Hepatocyte (in vitro differentiated cells): ENCODE measurements around the gene C4orf50. TPM values are rescaled to one million over a fixed set of nuclear protein-coding genes. Genes with fewer than 3 reads are reported as not detected.

ENCODE experiments used
- DNase-seq: peaks from one replicate; pipeline ENCODE4 v3.0.0-alpha.2; 2016; ENCODE audit warnings: low spot score
- H2AFZ ChIP-seq: fragments of 200-600 bp; sonication (generic); 2 replicates; pipeline ENCODE4 v1.6.0; 2016; ENCODE audit warnings: antibody characterized with exemption, mild to moderate bottlenecking
- H3K27ac ChIP-seq: fragments of 200-600 bp; sonication (generic); 2 replicates; pipeline ENCODE4 v1.5.1; 2016; ENCODE audit warnings: mild to moderate bottlenecking
- H3K27me3 ChIP-seq: fragments of 200-600 bp; sonication (generic); 2 replicates; pipeline ENCODE4 v1.6.1; 2016
- H3K36me3 ChIP-seq: fragments of 200-600 bp; sonication (generic); replicated peaks from 2 replicates; pipeline ENCODE4 v1.5.1; 2016; ENCODE audit warnings: low read depth; ENCODE audit not compliant: insufficient read depth
- H3K4me1 ChIP-seq: fragments of 200-600 bp; sonication (generic); 2 replicates; pipeline ENCODE4 v1.5.1; 2016; ENCODE audit warnings: mild to moderate bottlenecking, moderate library complexity; ENCODE audit not compliant: insufficient read depth
- H3K4me2 ChIP-seq: fragments of 200-600 bp; sonication (generic); 2 replicates; pipeline ENCODE4 v1.6.0; 2016
- H3K4me3 ChIP-seq: fragments of 200-600 bp; sonication (generic); 2 replicates; pipeline ENCODE4 v1.5.1; 2016; ENCODE audit warnings: mild to moderate bottlenecking
- H3K79me2 ChIP-seq: fragments of 200-600 bp; sonication (generic); 2 replicates; pipeline ENCODE4 v1.6.0; 2017; ENCODE audit warnings: mild to moderate bottlenecking
- H3K9me2 ChIP-seq: fragments of 200-600 bp; sonication (generic); replicated peaks from 2 replicates; pipeline ENCODE4 v1.6.0; 2017; ENCODE audit warnings: mild to moderate bottlenecking; ENCODE audit not compliant: insufficient read depth
- H3K9me3 ChIP-seq: fragments of 200-600 bp; sonication (generic); 2 replicates; pipeline ENCODE4 v1.5.1; 2016; ENCODE audit warnings: low read depth, mild to moderate bottlenecking
- H4K20me1 ChIP-seq: fragments of 200-600 bp; sonication (generic); 2 replicates; pipeline ENCODE4 v1.6.0; 2016; ENCODE audit warnings: mild to moderate bottlenecking; ENCODE audit not compliant: insufficient read depth, poor library complexity, severe bottlenecking
- EZH2 ChIP-seq: fragments of 200-600 bp; sonication (generic); IDR thresholded peaks from 2 replicates; pipeline ENCODE4 v1.6.1; 2016; ENCODE audit warnings: antibody characterized with exemption, mild to moderate bottlenecking, borderline replicate concordance
- EZH2phosphoT487 ChIP-seq: fragments of 200-600 bp; sonication (generic); IDR thresholded peaks from one replicate; pipeline ENCODE4 v1.6.1; 2018; ENCODE audit warnings: antibody characterized with exemption, mild to moderate bottlenecking, low read depth, moderate library complexity; ENCODE audit not compliant: unreplicated experiment, severe bottlenecking
- WGBS: methylation state at CpG from one replicate; pipeline ENCODE4 v1.1.6; 2016; ENCODE audit warnings: low lambda C conversion rate; ENCODE audit errors: missing lambda C conversion rate; 5-methylcytosine and 5-hydroxymethylcytosine counted together
- polyA plus RNA-seq: library from polyadenylated mRNA; unstranded; fragments of >200 nt; fragmentation: Nextera tagmentation; extraction: Ambion mirVana; gene quantifications from 2 replicates; pipeline ENCODE4 v1.2.1, GENCODE V29; 2016
- total RNA-seq: library from RNA; depleted of rRNA; stranded (reverse); fragments of >200 nt; gene quantifications from 2 replicates; pipeline ENCODE4 v1.2.3, GENCODE V29; 2014
- TF ChIP-seq, protein P1 (sequence below): fragments of 200-600 bp; sonication (generic); IDR thresholded peaks from 2 replicates; pipeline ENCODE4 v1.5.1; 2016; ENCODE audit warnings: antibody characterized with exemption, mild to moderate bottlenecking; ENCODE audit not compliant: poor library complexity

C4orf50 gene
- total and polyA plus RNA-seq, 2 experiments from 2014 or later: not detected

DNA sequence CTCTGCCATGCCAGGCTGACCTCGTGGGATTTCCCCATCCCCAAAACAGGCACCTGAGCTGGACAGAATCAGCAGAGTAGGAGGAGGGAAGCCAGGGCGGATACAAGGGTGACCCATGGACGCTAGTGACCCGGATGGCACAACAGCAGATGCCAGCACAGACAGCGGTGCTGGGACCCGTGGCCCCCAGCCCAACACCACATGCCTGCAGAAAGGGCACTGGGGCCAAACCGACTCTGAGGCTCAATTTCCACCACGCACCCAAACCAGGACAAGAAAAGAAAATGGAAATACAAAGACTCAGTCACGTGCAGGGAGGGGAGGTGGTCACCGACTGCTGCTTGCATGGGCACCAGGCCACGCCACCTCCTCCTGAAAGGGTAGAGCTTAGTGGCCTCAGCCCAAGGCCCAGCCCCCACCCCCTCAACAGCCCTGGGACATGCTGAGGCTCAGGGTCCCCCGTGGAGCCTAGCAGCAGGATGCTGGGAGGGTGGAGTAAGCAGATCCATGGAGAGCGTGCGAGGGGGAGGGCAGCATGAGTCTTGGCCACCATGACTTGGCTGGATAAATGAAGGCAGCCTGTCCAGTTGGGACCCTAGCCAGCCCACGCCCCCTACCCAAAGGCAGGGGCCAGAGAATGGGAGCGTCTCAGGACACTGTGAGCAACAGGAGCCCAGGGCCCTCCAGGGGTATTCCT, 47.7 kb downstream of the C4orf50 start:
- Histone ChIP-seq H3K9me3 (no peaks in the 10 kb centered on the region), H3K4me1 (no peaks in the 10 kb centered on the region), H3K27me3 (no peaks in the 10 kb centered on the region), H3K27ac (no peak overlapping the region), H3K36me3 (no peaks in the 10 kb centered on the region), H3K4me3 (no peak overlapping the region), H3K79me2 (no peaks in the 10 kb centered on the region), H2AFZ (no peak overlapping the region), H4K20me1 (no peaks in the 10 kb centered on the region), H3K9me2 (no peaks in the 10 kb centered on the region), H3K4me2 (no peak overlapping the region)
- 92% methylated on average over 14 of the region's 16 CpGs for WGBS
- no peak for DNase-seq
- TF ChIP-seq EZH2 (no peak), EZH2phosphoT487 (no peak)
- TF ChIP-seq, protein P1, sequence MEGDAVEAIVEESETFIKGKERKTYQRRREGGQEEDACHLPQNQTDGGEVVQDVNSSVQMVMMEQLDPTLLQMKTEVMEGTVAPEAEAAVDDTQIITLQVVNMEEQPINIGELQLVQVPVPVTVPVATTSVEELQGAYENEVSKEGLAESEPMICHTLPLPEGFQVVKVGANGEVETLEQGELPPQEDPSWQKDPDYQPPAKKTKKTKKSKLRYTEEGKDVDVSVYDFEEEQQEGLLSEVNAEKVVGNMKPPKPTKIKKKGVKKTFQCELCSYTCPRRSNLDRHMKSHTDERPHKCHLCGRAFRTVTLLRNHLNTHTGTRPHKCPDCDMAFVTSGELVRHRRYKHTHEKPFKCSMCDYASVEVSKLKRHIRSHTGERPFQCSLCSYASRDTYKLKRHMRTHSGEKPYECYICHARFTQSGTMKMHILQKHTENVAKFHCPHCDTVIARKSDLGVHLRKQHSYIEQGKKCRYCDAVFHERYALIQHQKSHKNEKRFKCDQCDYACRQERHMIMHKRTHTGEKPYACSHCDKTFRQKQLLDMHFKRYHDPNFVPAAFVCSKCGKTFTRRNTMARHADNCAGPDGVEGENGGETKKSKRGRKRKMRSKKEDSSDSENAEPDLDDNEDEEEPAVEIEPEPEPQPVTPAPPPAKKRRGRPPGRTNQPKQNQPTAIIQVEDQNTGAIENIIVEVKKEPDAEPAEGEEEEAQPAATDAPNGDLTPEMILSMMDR: no peak

DNA sequence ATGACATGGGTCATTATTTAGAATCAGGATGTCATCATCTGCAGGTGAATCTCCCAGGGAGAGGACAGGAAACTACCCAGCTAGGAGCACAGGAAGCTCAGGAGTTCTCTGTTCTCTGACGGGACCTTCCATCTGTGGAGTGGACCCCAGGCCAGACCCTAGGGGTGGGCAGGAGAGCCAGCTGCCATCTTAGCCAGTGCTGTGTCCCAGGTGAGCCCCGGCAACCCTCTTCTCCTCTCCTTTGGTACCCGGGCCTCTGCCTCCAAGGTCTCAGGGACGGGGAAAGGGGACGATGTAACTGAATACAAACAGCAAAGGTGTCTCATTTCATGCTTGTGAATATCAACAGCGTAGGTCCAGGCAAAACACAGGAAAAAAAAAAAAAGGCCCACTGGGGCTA, 48.5 kb downstream of the C4orf50 start:
- Histone ChIP-seq H3K36me3 (no peaks in the 10 kb centered on the region), H2AFZ (no peak overlapping the region), H4K20me1 (no peaks in the 10 kb centered on the region), H3K4me3 (no peak overlapping the region), H3K27me3 (no peaks in the 10 kb centered on the region), H3K4me1 (no peaks in the 10 kb centered on the region), H3K9me2 (no peaks in the 10 kb centered on the region), H3K9me3 (no peaks in the 10 kb centered on the region), H3K79me2 (no peaks in the 10 kb centered on the region), H3K4me2 (no peak overlapping the region), H3K27ac (no peak overlapping the region)
- TF ChIP-seq, protein P1: no peak
- TF ChIP-seq EZH2phosphoT487 (no peak), EZH2 (no peak)
- 80% methylated on average over 6 of the region's 6 CpGs for WGBS
- DNase-seq: no peak

- Histone ChIP-seq H3K4me3 (no peak overlapping the region), H3K9me3 (no peaks in the 10 kb centered on the region), H4K20me1 (no peaks in the 10 kb centered on the region), H3K27ac (no peak overlapping the region), H3K9me2 (no peaks in the 10 kb centered on the region), H3K27me3 (no peaks in the 10 kb centered on the region), H3K36me3 (no peaks in the 10 kb centered on the region), H3K79me2 (no peaks in the 10 kb centered on the region), H3K4me1 (no peaks in the 10 kb centered on the region), H2AFZ (no peak overlapping the region), H3K4me2 (no peak overlapping the region)
- no peak for DNase-seq
- 86% methylated on average over 5 of the region's 5 CpGs for WGBS
- TF ChIP-seq EZH2 (no peak), EZH2phosphoT487 (no peak)
- TF ChIP-seq, protein P1: no peak
Observed at GRCh38 chr4:5969336-5969735, 48.9 kb downstream of the C4orf50 start.
